ENCODE data around the gene TKTL1. TPM values are rescaled to one million over a fixed set of nuclear protein-coding genes. Genes with fewer than 3 reads are reported as not detected.

TKTL1 gene
- total RNA-seq, 6 donors from 2014 or later: 0.20 to 1.2 (median 0.24) TPM; not detected in 3

DNA sequence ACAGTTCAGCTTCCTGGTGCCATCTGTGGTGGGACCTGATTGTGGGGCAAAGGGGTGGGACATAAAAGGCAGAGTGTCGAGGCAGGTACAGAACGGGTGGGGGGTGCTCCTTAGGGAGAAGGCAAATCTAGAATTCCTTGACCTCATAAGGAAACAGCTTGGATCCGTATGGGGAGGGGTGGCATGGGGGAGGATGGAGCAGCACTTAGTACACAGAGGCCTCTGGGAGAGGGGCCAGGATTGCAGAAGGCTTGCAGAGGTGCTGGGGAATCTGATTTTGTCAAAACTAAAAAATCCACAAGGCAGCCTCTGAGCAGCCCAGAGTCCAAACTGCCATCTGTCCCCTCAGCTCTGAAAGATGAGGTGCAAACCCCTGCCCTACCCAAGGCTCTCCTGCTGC lies 81.2 kb downstream of the TKTL1 start:
- H3K4me3 ChIP-seq: no peak overlapping the region
- WGBS, 2 donors: 63 to 71% methylated on average over 3 of the region's 3 CpGs
- H3K9me3 ChIP-seq: peaks cover 0 to 13% (median 0%) of the 10 kb centered on the region in 4 donors
- peaks cover 0 to 4% (median 0%) of the 10 kb centered on the region in 4 donors for H3K36me3 ChIP-seq
- peaks cover 0 to 5% (median 0%) of the 10 kb centered on the region in 4 donors for H3K27me3 ChIP-seq
- DNase-seq (no peak), ATAC-seq (ENCODE audit: low FRiP score in 2 of 2) (no peak)
- TF ChIP-seq, protein P1, sequence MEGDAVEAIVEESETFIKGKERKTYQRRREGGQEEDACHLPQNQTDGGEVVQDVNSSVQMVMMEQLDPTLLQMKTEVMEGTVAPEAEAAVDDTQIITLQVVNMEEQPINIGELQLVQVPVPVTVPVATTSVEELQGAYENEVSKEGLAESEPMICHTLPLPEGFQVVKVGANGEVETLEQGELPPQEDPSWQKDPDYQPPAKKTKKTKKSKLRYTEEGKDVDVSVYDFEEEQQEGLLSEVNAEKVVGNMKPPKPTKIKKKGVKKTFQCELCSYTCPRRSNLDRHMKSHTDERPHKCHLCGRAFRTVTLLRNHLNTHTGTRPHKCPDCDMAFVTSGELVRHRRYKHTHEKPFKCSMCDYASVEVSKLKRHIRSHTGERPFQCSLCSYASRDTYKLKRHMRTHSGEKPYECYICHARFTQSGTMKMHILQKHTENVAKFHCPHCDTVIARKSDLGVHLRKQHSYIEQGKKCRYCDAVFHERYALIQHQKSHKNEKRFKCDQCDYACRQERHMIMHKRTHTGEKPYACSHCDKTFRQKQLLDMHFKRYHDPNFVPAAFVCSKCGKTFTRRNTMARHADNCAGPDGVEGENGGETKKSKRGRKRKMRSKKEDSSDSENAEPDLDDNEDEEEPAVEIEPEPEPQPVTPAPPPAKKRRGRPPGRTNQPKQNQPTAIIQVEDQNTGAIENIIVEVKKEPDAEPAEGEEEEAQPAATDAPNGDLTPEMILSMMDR (IDR thresholded peaks at IDR 0.05): no peak
- no peak for TF ChIP-seq EP300 (IDR thresholded peaks at IDR 0.05)
- TF ChIP-seq POLR2A (IDR thresholded peaks at IDR 0.05): no peak
- TF ChIP-seq POLR2AphosphoS5 (IDR thresholded peaks at IDR 0.05): no peak
- peaks cover 17 to 39% (median 28%) of the 10 kb centered on the region in 4 donors for H3K4me1 ChIP-seq
- H3K27ac ChIP-seq: peak overlapping the region in 2 of 4 donors; percentile 93 to 97

GRCh38 chrX:154378059-154378798 lies 82.6 kb downstream of the TKTL1 start:
- WGBS, 2 donors: 0 to 47% methylated on average over 1 to 34 of the region's 79 CpGs
- peak in 3 of 4 donors; percentile 71 to 87 (median 72) for TF ChIP-seq POLR2A (IDR thresholded peaks at IDR 0.05)
- peak; percentile 49 to 76 for TF ChIP-seq POLR2AphosphoS5 (IDR thresholded peaks at IDR 0.05)
- no peak for TF ChIP-seq EP300 (IDR thresholded peaks at IDR 0.05)
- TF ChIP-seq, protein P1 (IDR thresholded peaks at IDR 0.05): no peak
- DNase-seq (peak in 1 of 2 donors; percentile 62), ATAC-seq (ENCODE audit: low FRiP score in 2 of 2) (peak in 1 of 2 donors; percentile 17)
- peaks cover 0 to 5% (median 0%) of the 10 kb centered on the region in 4 donors for H3K27me3 ChIP-seq
- peaks cover 0 to 4% (median 0%) of the 10 kb centered on the region in 4 donors for H3K36me3 ChIP-seq
- H3K9me3 ChIP-seq: peaks cover 0 to 13% (median 0%) of the 10 kb centered on the region in 4 donors
- H3K4me1 ChIP-seq: peaks cover 9 to 26% (median 20%) of the 10 kb centered on the region in 4 donors
- peak overlapping the region; percentile 93 to 97 (median 94) for H3K27ac ChIP-seq
- H3K4me3 ChIP-seq: peak overlapping the region; percentile 38 to 59 (median 50)

GRCh38 chrX:154378799-154379568 lies 83.4 kb downstream of the TKTL1 start, which contains the start of gene EMD:
EMD (plus strand) TSS chrX:154379295; CDS start chrX:154379485, 190 bp downstream.
- Histone ChIP-seq H3K4me3 (peak within 1 kb of the TSS; percentile 50 to 77 (median 69)), H3K36me3 (peaks cover 0 to 4% (median 0%) of the 10 kb centered on the region in 4 donors), H3K27me3 (peaks cover 0 to 5% (median 0%) of the 10 kb centered on the region in 4 donors), H3K4me1 (peaks cover 5 to 18% (median 13%) of the 10 kb centered on the region in 4 donors), H3K27ac (peak within 1 kb of the TSS; percentile 97 to 98 (median 97)), H3K9me3 (peaks cover 0 to 13% (median 0%) of the 10 kb centered on the region in 4 donors)
- TF ChIP-seq POLR2AphosphoS5 (IDR thresholded peaks at IDR 0.05) (peak; percentile 81 to 86), POLR2A (IDR thresholded peaks at IDR 0.05) (peak in 3 of 4 donors; percentile 67 to 92 (median 85)), EP300 (IDR thresholded peaks at IDR 0.05) (peak in 1 of 4 donors; percentile 23)
- TF ChIP-seq, protein P1 (IDR thresholded peaks at IDR 0.05): peak in 4 of 6 experiments; percentile 21 to 50 (median 46)
- ATAC-seq (ENCODE audit: low FRiP score in 2 of 2): peak; percentile 94 to 96
- WGBS, 2 donors: 0 to 55% methylated on average over 9 to 103 of the region's 103 CpGs
- DNase-seq: peak; percentile 97 to 99

DNA sequence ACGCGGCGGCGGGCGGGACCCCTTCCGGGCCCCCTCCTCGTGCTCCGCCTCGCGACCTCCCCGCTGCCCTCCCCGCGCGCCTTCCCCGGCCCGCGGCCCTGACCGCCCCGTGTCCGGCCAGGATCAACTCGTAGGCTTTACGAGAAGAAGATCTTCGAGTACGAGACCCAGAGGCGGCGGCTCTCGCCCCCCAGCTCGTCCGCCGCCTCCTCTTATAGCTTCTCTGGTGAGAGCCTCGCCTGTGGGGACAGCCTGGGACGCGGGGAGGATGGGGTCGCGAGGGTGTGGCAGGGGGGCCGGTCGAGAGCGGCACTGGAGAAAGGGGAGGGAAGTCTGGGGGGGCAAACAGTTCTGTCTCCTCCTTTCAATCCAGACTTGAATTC lies 84.0 kb downstream of the TKTL1 start:
- WGBS, 2 donors: 52% methylated on average over 38 of the region's 38 CpGs; no CpG with 5 or more reads in 1 of the 2 donors
- H3K4me3 ChIP-seq: peak overlapping the region; percentile 50 to 77 (median 69)
- H3K9me3 ChIP-seq: peaks cover 0 to 13% (median 0%) of the 10 kb centered on the region in 4 donors
- TF ChIP-seq POLR2A (IDR thresholded peaks at IDR 0.05) (no peak), EP300 (IDR thresholded peaks at IDR 0.05) (no peak), POLR2AphosphoS5 (IDR thresholded peaks at IDR 0.05) (no peak)
- TF ChIP-seq, protein P1 (IDR thresholded peaks at IDR 0.05): no peak
- peaks cover 0 to 4% (median 0%) of the 10 kb centered on the region in 4 donors for H3K36me3 ChIP-seq
- DNase-seq (no peak), ATAC-seq (ENCODE audit: low FRiP score in 2 of 2) (no peak)
- H3K27ac ChIP-seq: peak overlapping the region; percentile 97 to 98 (median 97)
- peaks cover 0 to 4% (median 0%) of the 10 kb centered on the region in 4 donors for H3K27me3 ChIP-seq
- peaks cover 4 to 13% (median 10%) of the 10 kb centered on the region in 4 donors for H3K4me1 ChIP-seq

Other genes with a start within 250 kb of the TKTL1 start
- 100 to 1,000 TPM in 1 of 6 donors, 10 to 100 TPM in 5; 43.3 to 110 (median 59.3) TPM for gene MECP2, start 198.1 kb upstream of the TKTL1 start, total RNA-seq
- not detected for gene OPN1LW, start 151.6 kb upstream of the TKTL1 start, total RNA-seq
- not detected for gene OPN1MW, start 113.2 kb upstream of the TKTL1 start, total RNA-seq
- gene OPN1MW2, start 76.0 kb upstream of the TKTL1 start, total RNA-seq: not detected
- not detected for gene OPN1MW3, start 38.2 kb upstream of the TKTL1 start, total RNA-seq
- gene TEX28, start 671 bp upstream of the TKTL1 start, total RNA-seq: not detected
- gene FLNA, start 78.8 kb downstream of the TKTL1 start, total RNA-seq: 1,000 to 10,000 TPM in 5 of 6 donors, 100 to 1,000 TPM in 1; 800 to 1,760 (median 1,298) TPM
- 10 to 100 TPM; 42.3 to 60.8 (median 53.6) TPM for gene EMD, start 83.5 kb downstream of the TKTL1 start, total RNA-seq
- 1,000 to 10,000 TPM; 1,246 to 5,225 (median 2,943) TPM for gene RPL10, start 102.6 kb downstream of the TKTL1 start, total RNA-seq
- gene DNASE1L1, start 113.5 kb downstream of the TKTL1 start, total RNA-seq: 10 to 100 TPM; 18.9 to 55.5 (median 48.2) TPM
- 100 to 1,000 TPM in 2 of 6 donors, 10 to 100 TPM in 4; 39.1 to 228 (median 49.9) TPM for gene TAFAZZIN, start 115.7 kb downstream of the TKTL1 start, total RNA-seq
- gene ATP6AP1, start 132.9 kb downstream of the TKTL1 start, total RNA-seq: 100 to 1,000 TPM in 4 of 6 donors, 10 to 100 TPM in 2; 70.3 to 183 (median 108) TPM
- 100 to 1,000 TPM in 2 of 6 donors, 10 to 100 TPM in 4; 81.2 to 237 (median 96.0) TPM for gene GDI1, start 141.4 kb downstream of the TKTL1 start, total RNA-seq
- 100 to 1,000 TPM in 1 of 6 donors, 10 to 100 TPM in 5; 59.0 to 144 (median 72.7) TPM for gene FAM50A, start 148.3 kb downstream of the TKTL1 start, total RNA-seq
- gene PLXNA3, start 162.5 kb downstream of the TKTL1 start, total RNA-seq: 100 to 1,000 TPM in 1 of 6 donors, 10 to 100 TPM in 4, 1 to 10 TPM in 1; 7.9 to 195 (median 36.3) TPM
- gene LAGE3, start 183.5 kb downstream of the TKTL1 start, total RNA-seq: 10 to 100 TPM; 16.6 to 25.4 (median 20.2) TPM
- gene UBL4A, start 190.8 kb downstream of the TKTL1 start, total RNA-seq: 10 to 100 TPM; 13.6 to 52.2 (median 43.8) TPM
- gene SLC10A3, start 194.8 kb downstream of the TKTL1 start, total RNA-seq: 10 to 100 TPM; 16.8 to 33.4 (median 28.7) TPM
- 10 to 100 TPM; 41.0 to 67.1 (median 49.3) TPM for gene FAM3A, start 220.4 kb downstream of the TKTL1 start, total RNA-seq